GM18507 (cell line): Measurements from ENCODE around the gene RBMS1.

ENCODE experiments used
- DNase-seq: peaks from one replicate; pipeline ENCODE4 v3.0.0; 2011; ENCODE audit warnings: low read depth; ENCODE audit not compliant: insufficient read length; ENCODE audit errors: extremely low spot score
- FAIRE-seq: peaks from 2 replicates; lab custom pipeline; 2011; peaks lifted over from hg19 to GRCh38; lab: Jason Lieb, UNC

The RBMS1 gene

DNA sequence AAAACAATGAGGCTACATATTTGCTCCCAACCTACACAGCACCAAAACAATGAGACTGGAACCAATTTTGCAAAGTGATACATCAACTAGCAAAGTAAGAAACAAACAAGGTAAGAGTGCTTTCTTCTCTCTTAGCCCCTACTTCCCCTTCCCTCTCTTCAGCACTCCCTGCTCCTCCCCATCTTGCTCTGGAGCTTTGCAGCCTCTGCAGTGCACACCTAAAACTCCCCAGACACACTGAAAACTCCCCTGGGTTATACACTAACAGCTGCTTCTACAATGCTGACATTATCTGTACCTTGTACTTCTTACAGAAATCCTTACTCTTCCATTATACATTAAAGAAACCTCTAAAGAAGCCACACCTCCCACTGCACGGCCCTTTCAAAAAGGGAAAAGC, 93.7 kb downstream of the RBMS1 start:
- DNase-seq: no peak
- FAIRE-seq: no peak

GRCh38 chr2:160397530-160397865, 96.1 kb downstream of the RBMS1 start:
- FAIRE-seq (no peak), DNase-seq (no peak)

DNA sequence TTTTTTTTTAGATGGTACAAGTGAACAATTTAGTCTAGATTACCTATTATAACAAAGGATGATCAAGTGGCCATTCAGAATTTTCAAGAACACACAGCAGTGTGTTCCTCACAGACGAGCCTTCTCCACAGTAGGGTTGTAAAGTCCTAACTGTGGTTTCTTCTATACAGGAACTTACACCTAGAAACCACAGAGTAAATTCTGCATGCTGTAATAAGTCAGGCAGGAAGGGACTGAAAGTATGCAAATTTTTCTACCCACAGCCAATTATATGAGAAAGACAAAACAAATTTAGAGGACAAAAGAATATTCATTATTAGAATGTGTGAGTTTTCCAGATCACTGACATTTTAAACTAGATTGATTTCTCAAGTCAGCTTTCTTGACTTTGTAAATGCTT, 99.5 kb downstream of the RBMS1 start:
- FAIRE-seq (peak; percentile 83), DNase-seq (peak; percentile 47)

DNA sequence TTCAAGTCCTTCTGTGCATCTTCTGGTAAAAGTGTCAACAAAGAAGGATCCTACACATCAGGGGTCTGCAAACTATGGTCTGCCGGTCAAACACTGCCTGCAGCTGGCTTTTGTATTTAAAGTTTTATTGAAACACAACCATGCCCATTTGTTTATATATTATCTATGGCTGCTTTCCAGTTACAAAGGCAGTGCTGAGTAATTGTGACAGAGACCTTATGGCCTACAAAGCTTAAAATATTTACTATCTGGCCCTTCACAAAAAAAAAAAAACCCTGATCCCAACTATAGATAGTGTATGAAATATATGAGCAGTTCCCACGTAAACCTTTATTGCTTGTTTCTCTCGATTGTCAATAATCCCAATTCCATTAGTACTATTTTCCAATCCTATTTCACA, 101.4 kb downstream of the RBMS1 start:
- no peak for FAIRE-seq

GRCh38 chr2:160390544-160391455, 102.8 kb downstream of the RBMS1 start:
- DNase-seq (no peak), FAIRE-seq (no peak)

More for the DNA sequence above, 101.4 kb downstream of the RBMS1 start:
- DNase-seq: no peak

- no peak for DNase-seq
- no peak for FAIRE-seq
Measured at GRCh38 chr2:160389875-160390274, 103.7 kb downstream of the RBMS1 start.

DNA sequence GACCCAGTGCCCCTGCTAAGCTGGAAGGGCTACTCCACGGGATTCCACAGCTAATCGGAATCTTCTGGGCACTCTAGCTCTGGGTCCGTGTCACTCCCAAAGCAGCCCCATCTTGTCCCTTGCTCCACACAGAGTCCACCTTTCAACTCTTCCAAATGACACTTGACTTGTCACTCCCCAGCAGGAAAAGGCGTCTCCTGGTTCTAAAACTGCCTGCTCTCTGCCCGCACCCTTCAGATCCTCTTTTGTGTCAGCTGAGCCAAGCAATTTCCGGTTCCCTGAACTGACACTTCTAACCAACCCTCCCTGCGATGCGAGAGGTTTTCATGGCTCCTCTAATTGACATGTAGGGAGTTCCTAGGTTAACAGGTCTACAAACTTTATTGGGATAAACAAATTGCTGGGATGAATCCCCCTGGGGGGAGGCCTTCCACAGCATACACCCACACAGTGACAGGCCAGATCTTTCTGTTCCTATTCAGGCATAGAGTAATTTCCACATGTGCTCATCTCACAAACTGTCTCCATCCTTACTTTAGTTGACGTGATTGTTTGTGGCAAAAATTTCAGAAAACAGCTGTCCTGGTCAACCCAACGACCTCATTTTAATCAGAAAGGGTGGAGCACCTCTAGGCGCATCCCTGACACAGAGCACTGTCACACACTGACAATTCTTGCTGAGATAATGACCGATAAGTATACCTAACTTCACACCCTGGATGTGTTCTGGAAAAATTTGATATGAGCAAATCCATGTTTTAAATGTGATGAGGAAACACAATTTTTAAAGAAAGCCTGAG, 104.9 kb downstream of the RBMS1 start:
- DNase-seq: no peak

DNA sequence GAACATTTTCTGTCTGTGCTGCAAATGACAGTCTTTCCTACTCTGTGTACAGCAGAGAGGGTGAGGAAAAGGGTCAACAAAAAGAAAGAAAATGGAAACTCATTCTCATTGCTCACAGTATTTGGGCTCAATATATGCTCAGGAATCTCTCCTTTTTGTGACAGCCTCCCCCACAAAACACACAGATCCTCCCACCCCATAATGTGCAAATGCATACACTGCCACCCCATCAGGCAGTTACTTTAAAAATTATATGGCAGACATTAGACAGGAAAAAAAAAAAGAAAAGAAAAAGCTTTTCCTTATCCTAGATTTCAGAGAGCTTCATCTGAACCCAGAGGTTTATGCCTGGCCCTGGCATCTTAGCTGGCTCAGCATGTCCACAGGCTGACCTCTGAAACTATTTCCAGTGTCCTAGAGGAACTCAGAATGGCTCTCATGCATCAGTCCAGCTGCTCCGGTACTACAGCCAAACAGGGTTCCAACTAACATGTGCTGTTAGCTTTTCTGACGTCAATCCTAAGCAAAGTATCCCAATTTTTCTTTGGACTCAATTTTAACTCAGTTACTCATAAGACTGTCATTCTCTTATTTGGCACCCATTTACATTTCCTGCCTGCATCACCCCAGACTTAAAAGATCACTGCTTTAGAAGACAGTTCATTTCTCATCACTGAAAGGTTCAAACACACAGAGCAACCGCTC, 105.9 kb downstream of the RBMS1 start:
- DNase-seq (no peak), FAIRE-seq (no peak)

More for the DNA sequence above, 104.9 kb downstream of the RBMS1 start:
- no peak for FAIRE-seq

GRCh38 chr2:160384791-160385190, 108.8 kb downstream of the RBMS1 start:
- FAIRE-seq (no peak), DNase-seq (no peak)

DNA sequence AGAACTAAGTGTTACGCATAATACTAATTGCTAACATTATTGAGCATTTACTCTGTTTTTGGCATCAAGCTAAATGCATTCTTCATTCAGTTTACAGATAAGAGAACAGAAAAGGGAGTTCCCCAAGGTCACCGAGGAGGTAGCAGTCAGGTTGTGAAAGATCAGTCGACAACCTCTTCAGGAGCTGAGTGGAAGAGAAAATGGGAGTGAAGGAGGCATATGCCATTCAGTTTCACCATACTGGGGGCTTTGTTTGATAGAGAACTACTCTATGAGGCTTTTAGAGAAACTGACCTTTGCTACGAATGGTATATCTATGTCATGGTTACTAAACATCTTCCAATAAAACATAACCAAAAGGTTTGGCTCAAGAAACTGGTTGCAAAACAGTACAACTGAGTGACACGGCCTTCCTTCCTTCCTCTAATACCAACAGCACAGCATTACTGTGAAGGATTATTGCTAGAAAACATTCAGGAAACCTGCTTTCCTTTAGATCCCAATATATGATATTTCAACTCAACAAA, 112.1 kb downstream of the RBMS1 start:
- no peak for FAIRE-seq
- DNase-seq: no peak

DNA sequence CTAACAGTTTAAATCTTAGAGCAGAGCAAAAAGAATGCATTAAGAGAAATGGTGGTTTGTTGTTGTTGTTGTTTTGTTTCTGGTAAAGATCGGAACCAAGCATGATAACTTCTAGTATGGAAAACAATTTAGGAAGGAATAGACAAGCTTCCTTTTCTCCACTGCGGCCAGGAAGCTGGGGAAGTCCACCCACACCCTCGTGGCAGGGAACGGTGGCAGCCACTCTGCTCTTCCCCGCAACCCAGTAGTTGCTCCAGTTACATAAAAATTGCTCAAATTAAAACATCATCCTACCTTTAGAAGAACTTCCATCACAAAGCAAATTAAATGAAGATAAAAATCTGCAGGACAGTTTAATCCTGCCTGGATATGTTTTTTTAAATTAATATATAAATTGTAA, 113.0 kb downstream of the RBMS1 start:
- FAIRE-seq: no peak
- no peak for DNase-seq

GRCh38 chr2:160380000-160380570, 113.5 kb downstream of the RBMS1 start:
- FAIRE-seq (no peak), DNase-seq (no peak)

DNA sequence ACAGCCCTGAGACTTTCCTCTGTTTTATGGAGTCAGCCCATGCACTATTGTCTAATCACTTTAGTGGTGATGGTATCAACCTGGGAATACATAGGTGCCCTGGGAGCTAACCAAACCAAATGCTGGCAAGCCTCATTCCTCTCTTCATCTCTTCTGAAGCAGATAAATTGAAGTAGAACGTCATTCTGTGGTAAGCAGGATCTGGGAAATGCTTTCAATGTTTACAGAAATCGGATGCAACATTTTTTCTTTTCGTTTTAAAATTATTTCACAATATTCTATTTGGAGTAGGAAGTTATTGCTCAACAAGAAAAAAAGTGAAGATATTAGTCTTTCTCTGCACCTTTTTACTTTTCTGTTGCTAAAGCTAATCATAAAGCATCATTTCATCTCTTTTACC, 114.2 kb downstream of the RBMS1 start:
- FAIRE-seq (no peak), DNase-seq (no peak)

GRCh38 chr2:160377204-160377995, 116.2 kb downstream of the RBMS1 start:
- FAIRE-seq: no peak
- DNase-seq: no peak

- FAIRE-seq (no peak), DNase-seq (no peak)
Measured at GRCh38 chr2:160376576-160376975, 117.0 kb downstream of the RBMS1 start.

DNA sequence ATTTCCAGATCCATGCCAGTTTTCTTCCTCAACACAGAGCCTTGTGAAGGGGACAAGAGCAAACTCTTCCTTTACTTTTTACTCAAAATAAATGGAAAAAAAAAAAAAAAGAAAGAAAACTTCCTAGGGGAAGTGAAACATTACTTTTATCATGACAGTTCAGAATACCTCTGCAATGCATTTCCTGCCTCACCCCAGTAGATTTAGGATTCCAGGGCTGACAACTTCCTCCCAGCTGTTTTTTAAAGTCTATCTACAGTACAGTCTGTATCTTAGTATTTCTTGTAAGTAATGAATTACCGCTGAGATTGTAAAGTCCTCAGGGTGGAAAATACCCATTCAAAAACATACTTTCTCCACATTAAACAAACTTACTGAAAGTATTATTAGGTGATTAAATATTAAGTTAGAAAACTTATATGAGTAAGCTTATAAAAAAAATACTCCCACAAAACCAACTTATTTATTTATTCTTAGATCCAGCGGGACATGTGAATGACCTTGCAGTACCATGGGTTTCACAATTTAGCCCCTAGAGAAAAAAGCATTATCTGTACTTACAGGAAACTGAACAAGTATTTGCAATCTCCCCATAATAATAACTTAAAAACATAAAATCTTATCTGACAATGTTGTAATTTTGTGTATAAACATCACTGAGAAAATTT, 117.7 kb downstream of the RBMS1 start:
- DNase-seq: no peak
- no peak for FAIRE-seq

- DNase-seq (no peak), FAIRE-seq (no peak)
Measured at GRCh38 chr2:160375037-160375436, 118.6 kb downstream of the RBMS1 start.

GRCh38 chr2:160373666-160374065, 119.9 kb downstream of the RBMS1 start:
- no peak for FAIRE-seq
- no peak for DNase-seq
